ENCODE measurements around the gene RBM19.

Gene RBM19

GRCh38 chr12:113965951-113966797 is at the start of gene RBM19:
TSS of gene RBM19 (minus strand) at chr12:113966325. CDS start at chr12:113966227, 98 bp downstream.
- peak; percentile 94 for DNase-seq (ENCODE audit: low spot score)
- peak; percentile 86 for TF ChIP-seq CTCF (IDR thresholded peaks at IDR 0.05; ENCODE audit: extremely low read depth, missing control alignments)

GRCh38 chr12:114015851-114016250 is 49.7 kb upstream of the RBM19 start:
- TF ChIP-seq CTCF (IDR thresholded peaks at IDR 0.05; ENCODE audit: extremely low read depth, missing control alignments) = no peak
- no peak for DNase-seq (ENCODE audit: low spot score)

- DNase-seq (ENCODE audit: low spot score) = no peak
- TF ChIP-seq CTCF (IDR thresholded peaks at IDR 0.05; ENCODE audit: extremely low read depth, missing control alignments) = no peak
Measured at GRCh38 chr12:114013575-114014345, 47.6 kb upstream of the RBM19 start.

GRCh38 chr12:114012744-114013431 is 46.8 kb upstream of the RBM19 start:
- no peak for TF ChIP-seq CTCF (IDR thresholded peaks at IDR 0.05; ENCODE audit: extremely low read depth, missing control alignments)
- no peak for DNase-seq (ENCODE audit: low spot score)

GRCh38 chr12:114011711-114012110 is 45.6 kb upstream of the RBM19 start:
- no peak for DNase-seq (ENCODE audit: low spot score)
- no peak for TF ChIP-seq CTCF (IDR thresholded peaks at IDR 0.05; ENCODE audit: extremely low read depth, missing control alignments)

- no peak for DNase-seq (ENCODE audit: low spot score)
- TF ChIP-seq CTCF (IDR thresholded peaks at IDR 0.05; ENCODE audit: extremely low read depth, missing control alignments) = no peak
Measured at GRCh38 chr12:114006482-114007425, 40.6 kb upstream of the RBM19 start.

Measured in GM20000 (cell line).